CD14-positive monocyte (primary cell): ENCODE results near the gene KLHDC7B. TPM values are rescaled to one million over a fixed set of nuclear protein-coding genes. Genes with fewer than 3 reads are reported as not detected.
"Not testable (repeated sequence)": the region's sequence is repeated elsewhere in the genome, so short reads cannot be mapped to it uniquely, and the experiment has no call there.

ENCODE experiments used
- DNase-seq, 3 donors: peaks; one replicate each; pipeline ENCODE4 v3.0.0-alpha.2; 2011 to 2022
- H2AFZ ChIP-seq: 2 replicates; pipeline ENCODE4 v1.6.0; 2012; ENCODE audit warnings: mild to moderate bottlenecking, low read depth, low read length, inconsistent platforms; ENCODE audit not compliant: insufficient read depth, poor library complexity, severe bottlenecking
- H3K27ac ChIP-seq, 2 donors: 1 replicate in 1 of 2; 2 replicates in 1 of 2; pipeline ENCODE4 v1.5.1; 2012 to 2013; ENCODE audit warnings: low read length in 2 of 2, control low read depth in 1 of 2, inconsistent platforms in 1 of 2, low read depth in 1 of 2, mild to moderate bottlenecking in 1 of 2
- H3K27me3 ChIP-seq, 2 donors: one replicate each; pipeline versions ENCODE4 v1.6.0 to v1.6.1; 2011 to 2013; ENCODE audit warnings: low read length in 2 of 2; ENCODE audit not compliant: control insufficient read depth in 2 of 2, insufficient read depth in 2 of 2
- H3K36me3 ChIP-seq, 2 donors: replicated peaks in 1 of 2; 1 replicate in 1 of 2; 2 replicates in 1 of 2; pipeline versions ENCODE4 v1.5.1 to v1.6.1; 2012 to 2013; ENCODE audit warnings: low read length in 2 of 2, control low read depth in 1 of 2, inconsistent platforms in 1 of 2, mild to moderate bottlenecking in 1 of 2; ENCODE audit not compliant: insufficient read depth in 2 of 2, control insufficient read depth in 1 of 2
- H3K4me1 ChIP-seq, 2 donors: 1 replicate in 1 of 2; 2 replicates in 1 of 2; pipeline versions ENCODE4 v1.5.1 to v1.6.1; 2012 to 2013; ENCODE audit warnings: low read length in 2 of 2, control low read depth in 1 of 2, inconsistent platforms in 1 of 2, mild to moderate bottlenecking in 1 of 2, moderate library complexity in 1 of 2; ENCODE audit not compliant: insufficient read depth in 2 of 2, control insufficient read depth in 1 of 2
- H3K4me2 ChIP-seq: replicated peaks from 2 replicates; pipeline ENCODE3; 2012; ENCODE audit warnings: low read length, moderate library complexity, mild to moderate bottlenecking; ENCODE audit not compliant: poor library complexity, severe bottlenecking; ENCODE audit errors: extremely low read depth
- H3K4me3 ChIP-seq, 3 experiments: fragments of 200-600 bp in 1 of 3; sonication (generic) in 1 of 3; replicated peaks in 1 of 3; 1 replicate in 2 of 3; 2 replicates in 1 of 3; pipeline ENCODE4 v1.5.1; 2011 to 2013; ENCODE audit warnings: low read length in 3 of 3, mild to moderate bottlenecking in 3 of 3, control low read depth in 2 of 3, low read depth in 2 of 3, inconsistent platforms in 1 of 3, moderate library complexity in 1 of 3
- H3K79me2 ChIP-seq: 2 replicates; pipeline ENCODE4 v1.6.0; 2012; ENCODE audit warnings: mild to moderate bottlenecking, control low read depth, inconsistent platforms, low read length, moderate library complexity; ENCODE audit not compliant: insufficient read depth
- H3K9ac ChIP-seq: 2 replicates; pipeline ENCODE4 v1.6.0; 2017; ENCODE audit warnings: low read length, mild to moderate bottlenecking; ENCODE audit not compliant: insufficient read depth, poor library complexity, severe bottlenecking
- H3K9me3 ChIP-seq, 2 donors: replicated peaks in 1 of 2; 1 replicate in 1 of 2; 2 replicates in 1 of 2; pipeline versions ENCODE4 v1.5.1 to v1.6.1; 2012 to 2013; ENCODE audit warnings: low read length in 2 of 2, control low read depth in 1 of 2; ENCODE audit not compliant: control insufficient read depth in 1 of 2, insufficient read depth in 1 of 2
- H4K20me1 ChIP-seq: 2 replicates; pipeline ENCODE4 v1.6.0; 2012; ENCODE audit warnings: mild to moderate bottlenecking, low read length, control low read depth, moderate library complexity; ENCODE audit not compliant: insufficient read depth
- H3K27ac Mint-ChIP-seq, 7 donors: one replicate each; pipeline ENCODE4 v1.8.0; 2020; ENCODE audit warnings: mild to moderate bottlenecking in 7 of 7, mixed read lengths in 7 of 7, moderate library complexity in 6 of 7, inconsistent platforms in 2 of 7
- H3K27me3 Mint-ChIP-seq, 3 donors: one replicate each; pipeline ENCODE4 v1.8.0; 2021 to 2022; ENCODE audit warnings: low read depth in 3 of 3, mild to moderate bottlenecking in 3 of 3, mixed read lengths in 3 of 3, moderate library complexity in 3 of 3, inconsistent platforms in 1 of 3
- H3K36me3 Mint-ChIP-seq, 2 donors: one replicate each; pipeline ENCODE4 v1.8.0; 2020; ENCODE audit warnings: mixed read lengths in 2 of 2, inconsistent platforms in 1 of 2, mild to moderate bottlenecking in 1 of 2
- H3K4me1 Mint-ChIP-seq: one replicate; pipeline ENCODE4 v1.8.0; 2020; ENCODE audit warnings: mild to moderate bottlenecking, mixed read lengths
- H3K4me3 Mint-ChIP-seq, 2 donors: one replicate each; pipeline ENCODE4 v1.8.0; 2020; ENCODE audit warnings: mild to moderate bottlenecking in 2 of 2, mixed read lengths in 2 of 2, moderate library complexity in 1 of 2
- H3K9me3 Mint-ChIP-seq, 7 donors: one replicate each; pipeline ENCODE4 v1.8.0; 2020 to 2022; ENCODE audit warnings: mixed read lengths in 7 of 7, mild to moderate bottlenecking in 6 of 7, moderate library complexity in 6 of 7, inconsistent platforms in 2 of 7
- WGBS: methylation state at CpG from one replicate; pipeline ENCODE4 v1.1.5; 2013; ENCODE audit warnings: missing lambda C conversion rate; ENCODE audit not compliant: insufficient coverage; 5-methylcytosine and 5-hydroxymethylcytosine counted together
- intact Hi-C, 2 donors: fragments of 100-400 bp; cut with micrococcal nuclease; formaldehyde crosslinking; loops; one replicate each; pipeline versions ENCODE4 v1.15.0 to v1.15.1; 2023
- polyA plus RNA-seq, 3 donors: library from polyadenylated mRNA; depleted of rRNA in 1 of 3; unstranded in 2 of 3; stranded (reverse) in 1 of 3; fragments of 300-500 nt in 2 of 3; fragments of >200 nt in 1 of 3; fragmentation: Illumina TruSeq in 2 of 3; gene quantifications; 1 replicate in 2 of 3; 2 replicates in 1 of 3; pipeline ENCODE4 v1.2.3, GENCODE V29; 2012 to 2021
- TF ChIP-seq, protein P1 (sequence below): fragments of 200-600 bp; IDR thresholded peaks from one replicate; pipeline ENCODE4 v1.8.0; 2022; ENCODE audit warnings: antibody characterized with exemption, mild to moderate bottlenecking

KLHDC7B gene
- polyA plus RNA-seq, 3 donors = 0.88 to 4.3 (median 1.4) TPM

DNA sequence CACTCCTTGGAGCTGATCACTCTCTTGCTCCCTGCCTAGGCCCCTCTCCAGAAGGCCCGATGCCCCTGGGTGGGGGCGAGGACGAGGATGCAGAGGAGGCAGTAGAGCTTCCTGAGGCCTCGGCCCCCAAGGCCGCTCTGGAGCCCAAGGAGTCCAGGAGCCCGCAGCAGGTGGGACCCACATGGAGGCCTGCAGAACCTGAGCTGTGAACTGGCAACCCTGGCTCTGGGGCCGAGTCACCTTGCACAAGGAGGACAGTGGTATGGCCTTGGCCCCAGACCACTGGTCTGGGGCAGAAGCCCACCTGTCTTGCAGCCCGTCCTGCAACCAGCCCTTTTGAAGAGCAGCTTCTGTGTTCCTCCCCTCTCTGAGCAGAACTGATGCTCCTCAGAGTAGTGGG is 26.5 kb upstream of the KLHDC7B start:
- Histone ChIP-seq H3K9ac (no peak overlapping the region), H3K4me3 (no peak overlapping the region), H3K4me1 (peaks cover 3 to 7% of the 10 kb centered on the region in 2 donors), H3K79me2 (peaks cover 36% of the 10 kb centered on the region), H3K4me2 (no peak overlapping the region), H4K20me1 (peaks cover 37% of the 10 kb centered on the region), H3K9me3 (no peaks in the 10 kb centered on the region), H3K36me3 (peaks cover 56 to 81% of the 10 kb centered on the region in 2 donors), H3K27ac (no peak overlapping the region), H3K27me3 (no peaks in the 10 kb centered on the region), H2AFZ (no peak overlapping the region)
- Mint-ChIP-seq H3K4me3 (no peak overlapping the region), H3K27me3 (peaks cover 0 to 2% (median 0%) of the 10 kb centered on the region in 3 donors), H3K4me1 (no peaks in the 10 kb centered on the region), H3K36me3 (peaks cover 28 to 69% of the 10 kb centered on the region in 2 donors), H3K9me3 (peaks cover 0 to 1% (median 0%) of the 10 kb centered on the region in 7 donors), H3K27ac (no peak overlapping the region)
- intact Hi-C loops = no loop called here
- 100% methylated on average over 8 of the region's 8 CpGs for WGBS
- TF ChIP-seq, protein P1, sequence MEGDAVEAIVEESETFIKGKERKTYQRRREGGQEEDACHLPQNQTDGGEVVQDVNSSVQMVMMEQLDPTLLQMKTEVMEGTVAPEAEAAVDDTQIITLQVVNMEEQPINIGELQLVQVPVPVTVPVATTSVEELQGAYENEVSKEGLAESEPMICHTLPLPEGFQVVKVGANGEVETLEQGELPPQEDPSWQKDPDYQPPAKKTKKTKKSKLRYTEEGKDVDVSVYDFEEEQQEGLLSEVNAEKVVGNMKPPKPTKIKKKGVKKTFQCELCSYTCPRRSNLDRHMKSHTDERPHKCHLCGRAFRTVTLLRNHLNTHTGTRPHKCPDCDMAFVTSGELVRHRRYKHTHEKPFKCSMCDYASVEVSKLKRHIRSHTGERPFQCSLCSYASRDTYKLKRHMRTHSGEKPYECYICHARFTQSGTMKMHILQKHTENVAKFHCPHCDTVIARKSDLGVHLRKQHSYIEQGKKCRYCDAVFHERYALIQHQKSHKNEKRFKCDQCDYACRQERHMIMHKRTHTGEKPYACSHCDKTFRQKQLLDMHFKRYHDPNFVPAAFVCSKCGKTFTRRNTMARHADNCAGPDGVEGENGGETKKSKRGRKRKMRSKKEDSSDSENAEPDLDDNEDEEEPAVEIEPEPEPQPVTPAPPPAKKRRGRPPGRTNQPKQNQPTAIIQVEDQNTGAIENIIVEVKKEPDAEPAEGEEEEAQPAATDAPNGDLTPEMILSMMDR = no peak
- DNase-seq = no peak

DNA sequence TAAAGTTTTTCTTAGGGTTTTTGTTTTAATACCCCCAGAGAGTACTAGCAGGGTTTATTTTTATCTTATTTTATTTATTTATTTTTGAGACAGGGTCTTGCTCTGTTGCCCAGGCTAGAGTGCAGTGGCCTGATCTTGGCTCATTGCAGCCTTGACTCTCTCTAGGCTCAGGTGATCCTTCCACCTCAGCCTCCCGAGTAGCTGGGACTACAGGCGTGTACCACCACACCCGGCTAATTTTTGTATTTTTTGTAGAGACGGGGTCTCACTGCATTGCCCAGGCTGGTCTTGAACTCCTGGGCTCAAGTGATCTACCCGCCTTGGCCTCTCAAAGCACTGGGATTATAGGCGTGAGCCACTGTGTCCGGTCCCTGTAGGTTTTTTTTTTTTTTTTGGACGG is 25.5 kb upstream of the KLHDC7B start:
- H3K27me3 ChIP-seq, H2AFZ ChIP-seq, H3K4me3 Mint-ChIP-seq, intact Hi-C loops, H3K27ac ChIP-seq, DNase-seq, H3K4me2 ChIP-seq, H3K9me3 ChIP-seq, H3K4me3 ChIP-seq, H3K4me1 Mint-ChIP-seq, H3K27me3 Mint-ChIP-seq, H3K9ac ChIP-seq, H3K9me3 Mint-ChIP-seq, H3K27ac Mint-ChIP-seq: not testable (repeated sequence)
- H3K36me3 ChIP-seq = peaks cover 60 to 83% of the 10 kb centered on the region in 2 donors
- peaks cover 42% of the 10 kb centered on the region for H4K20me1 ChIP-seq
- peaks cover 36% of the 10 kb centered on the region for H3K79me2 ChIP-seq
- WGBS = 96% methylated on average over 7 of the region's 8 CpGs
- peaks cover 34 to 74% of the 10 kb centered on the region in 2 donors for H3K36me3 Mint-ChIP-seq
- peaks cover 13 to 17% of the 10 kb centered on the region in 2 donors for H3K4me1 ChIP-seq
